NCI-H1417 treated with DMSO at 0.1 percent for 48 hours (cell line): Measurements from ENCODE around the gene ERC2.

Experiments
- DNase-seq: peaks from one replicate; lab custom pipeline; 2025; lab: John Stamatoyannopoulos, UW

ERC2 gene

GRCh38 chr3:55790596-55791350 is 677.5 kb downstream of the ERC2 start:
- no peak for DNase-seq

DNA sequence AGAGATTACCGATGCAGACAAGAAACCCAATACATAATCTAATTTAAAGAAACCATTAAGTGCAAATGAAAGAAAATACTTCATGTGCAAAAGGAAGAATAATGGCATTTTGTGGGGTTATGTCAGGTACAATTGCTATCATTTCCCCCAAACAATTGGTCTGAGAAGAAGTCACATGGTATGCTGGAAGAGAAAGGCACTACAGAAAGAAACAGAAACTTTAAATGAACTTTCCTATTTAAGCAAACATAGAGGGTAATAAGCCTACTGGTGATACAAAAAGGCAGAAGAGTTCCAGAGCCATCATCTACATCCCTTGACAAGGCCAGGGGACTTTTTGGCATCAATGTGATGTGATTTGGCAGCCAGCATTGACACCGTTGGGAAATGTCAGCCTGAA is 678.8 kb downstream of the ERC2 start:
- DNase-seq: no peak

- no peak for DNase-seq
Observed at GRCh38 chr3:55782807-55783206, 685.5 kb downstream of the ERC2 start.

DNA sequence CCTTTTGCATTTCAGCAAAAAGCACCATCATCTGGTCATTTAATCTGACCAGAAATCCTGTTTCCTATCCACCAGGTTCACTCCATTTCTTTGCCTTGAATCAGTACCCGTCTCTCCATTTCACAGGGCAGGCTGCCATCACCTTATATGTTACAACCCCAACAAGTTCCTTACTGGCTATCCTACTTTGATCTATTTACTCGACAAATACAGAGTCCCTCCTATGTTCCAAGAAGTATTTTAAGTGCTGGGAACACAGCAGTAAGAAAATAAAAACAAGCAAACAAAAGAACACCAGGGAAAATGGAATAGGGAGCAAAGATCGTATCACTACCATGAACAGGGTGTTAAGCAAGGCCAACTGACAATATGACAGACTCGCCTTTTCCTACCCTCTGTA is 685.9 kb downstream of the ERC2 start:
- DNase-seq: no peak

DNA sequence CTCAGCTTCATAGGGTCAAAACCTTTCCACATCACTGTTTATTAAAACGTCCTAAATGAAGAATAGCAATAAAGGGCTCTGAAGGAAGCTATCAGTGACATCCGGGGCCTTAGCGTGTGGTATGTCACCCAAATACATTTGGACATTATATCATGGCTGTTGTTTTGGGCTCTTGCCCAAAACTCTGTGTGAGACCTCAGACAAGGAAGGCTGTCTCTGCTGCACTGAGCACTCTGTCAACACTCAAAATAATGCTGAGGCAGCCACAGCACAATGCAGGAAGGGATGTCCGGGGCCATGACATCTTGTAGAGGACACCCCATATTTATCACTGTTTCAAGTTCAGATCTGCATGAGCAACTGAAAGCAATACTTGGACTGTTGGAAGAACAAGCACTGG is 687.4 kb downstream of the ERC2 start:
- DNase-seq: no peak

GRCh38 chr3:55779543-55779942 is 688.7 kb downstream of the ERC2 start:
- no peak for DNase-seq

DNA sequence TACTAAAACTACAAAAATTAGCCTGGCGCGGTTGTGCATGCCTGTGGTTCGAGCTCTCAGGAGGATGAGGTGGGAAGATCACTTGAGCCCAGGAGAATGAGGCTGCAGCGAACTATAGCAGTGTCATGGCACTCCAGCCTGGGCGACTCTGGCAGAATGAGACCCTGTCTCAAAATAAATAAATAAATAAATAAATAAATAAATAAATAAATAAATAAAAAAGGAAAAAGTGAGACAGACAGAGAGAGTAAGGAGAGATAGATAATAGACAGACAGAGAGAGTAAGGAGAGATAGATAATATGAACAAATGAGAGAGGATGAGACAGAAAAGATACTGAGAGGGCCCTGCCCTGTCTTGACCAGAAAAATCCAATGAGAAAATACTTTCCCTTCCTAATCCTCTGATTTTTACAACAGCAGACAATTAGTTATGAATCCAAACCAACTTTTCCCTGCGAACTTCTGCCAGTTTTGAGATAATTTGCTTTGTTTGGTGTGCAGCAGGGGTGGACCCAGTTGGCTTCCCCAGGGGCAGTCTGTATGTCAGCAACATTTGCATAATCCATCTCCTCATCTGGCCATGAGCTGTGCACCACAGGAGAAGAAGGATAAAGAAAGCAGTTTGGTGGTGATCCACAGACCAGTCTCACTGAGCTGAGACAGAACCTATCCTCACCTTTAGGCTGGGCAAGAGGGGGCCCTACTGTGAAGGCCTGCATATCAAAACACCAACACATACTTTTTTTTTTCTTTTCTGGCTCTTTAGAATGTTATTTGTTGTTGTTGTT is 692.7 kb downstream of the ERC2 start:
- DNase-seq: no peak

GRCh38 chr3:55774856-55775255 is 693.4 kb downstream of the ERC2 start:
- no peak for DNase-seq

- DNase-seq: no peak
Observed at GRCh38 chr3:55771503-55771902, 696.8 kb downstream of the ERC2 start.

DNA sequence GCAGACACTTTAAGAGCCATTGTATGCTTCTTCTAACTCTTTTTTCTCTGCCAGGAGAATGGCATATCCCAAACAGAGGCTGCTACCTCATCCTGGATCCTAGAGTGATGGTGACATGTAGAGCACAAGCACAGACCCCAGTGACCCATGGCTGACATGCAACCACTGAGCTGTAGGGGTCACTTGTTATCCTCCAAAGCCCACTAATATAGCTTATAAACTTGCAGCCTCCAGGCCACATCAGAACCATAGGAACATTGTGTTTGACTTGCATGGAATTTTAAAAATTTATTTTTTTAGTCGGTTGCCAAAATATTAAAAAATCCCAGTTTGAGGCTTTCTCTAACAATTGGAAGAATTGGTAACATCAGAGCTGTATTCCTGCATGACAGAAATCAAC is 698.2 kb downstream of the ERC2 start:
- DNase-seq: no peak

DNA sequence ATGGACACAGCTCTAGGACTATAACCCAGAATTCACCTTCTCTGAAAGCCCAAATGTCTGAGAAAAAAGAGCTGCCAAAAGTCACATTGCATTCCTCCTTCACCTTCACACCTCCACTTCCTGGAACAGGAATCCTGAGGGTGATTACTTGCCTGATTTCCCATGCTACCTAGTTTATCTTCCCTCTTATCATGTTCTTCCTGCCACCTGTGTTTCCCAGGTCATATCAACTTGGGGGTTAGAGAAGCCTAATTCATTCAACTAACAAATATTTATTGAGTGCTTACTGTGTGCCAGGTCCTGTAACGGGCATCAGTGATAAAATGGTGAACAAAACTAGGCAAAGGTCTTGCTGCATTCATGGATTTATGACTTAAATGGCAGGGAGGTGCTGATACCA is 701.5 kb downstream of the ERC2 start:
- DNase-seq: no peak

DNA sequence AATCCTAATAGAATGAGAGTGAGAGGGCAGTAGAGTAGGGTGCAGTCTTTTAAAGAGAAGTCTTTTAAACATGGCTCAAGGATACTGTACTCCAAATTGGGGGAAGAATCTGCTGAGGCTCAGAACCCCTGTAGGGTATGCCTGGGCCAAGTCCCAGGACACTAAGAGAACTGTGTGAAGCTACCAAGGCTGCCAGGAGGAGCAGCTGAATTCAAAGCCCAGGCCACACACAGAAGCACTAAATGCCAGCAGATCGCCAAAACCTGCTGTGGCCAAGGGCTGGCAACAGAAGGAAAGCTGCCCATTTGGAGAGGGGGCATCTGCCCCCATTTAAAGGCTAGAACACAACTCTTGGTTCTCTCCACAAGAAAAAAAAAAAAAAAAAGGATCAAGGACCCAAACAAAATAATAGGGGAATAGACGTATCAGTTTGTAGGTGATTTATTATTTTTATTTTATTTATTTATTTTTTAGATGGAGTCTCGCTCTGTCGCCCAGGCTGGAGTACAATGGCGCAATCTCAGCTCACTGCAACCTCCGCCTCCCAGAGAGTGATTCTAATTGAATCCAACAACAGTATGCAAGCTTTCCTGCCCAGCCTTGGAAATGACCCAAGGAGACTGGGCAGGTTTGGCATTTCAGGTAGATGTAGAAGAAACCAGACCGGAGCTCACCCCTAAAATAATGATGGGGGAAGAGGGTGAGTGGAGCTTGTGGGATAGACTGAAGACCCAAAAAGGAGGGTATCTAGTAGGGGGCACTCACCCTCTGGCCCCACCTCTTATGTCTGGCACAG is 702.2 kb downstream of the ERC2 start:
- DNase-seq: no peak

DNA sequence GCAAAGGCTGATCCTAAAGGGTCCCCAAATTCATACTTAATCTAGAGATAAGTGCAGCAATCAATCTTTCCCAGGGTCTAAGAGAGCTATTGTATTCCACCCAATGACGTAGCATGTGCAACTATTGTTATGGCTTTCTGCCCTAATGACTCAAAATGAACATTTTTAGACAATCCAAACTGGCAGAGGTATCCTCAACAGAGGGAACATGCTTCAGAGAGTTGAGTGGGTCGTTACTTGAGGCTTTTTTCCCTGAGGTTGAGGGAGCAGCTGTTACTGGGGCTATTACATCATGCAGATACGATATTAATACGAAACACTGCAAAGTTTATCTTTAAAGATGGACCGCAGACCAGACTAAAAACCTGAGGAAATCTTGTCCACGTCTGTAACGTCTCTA is 702.9 kb downstream of the ERC2 start:
- DNase-seq: no peak

- DNase-seq: no peak
Observed at GRCh38 chr3:55756976-55757375, 711.3 kb downstream of the ERC2 start.

DNA sequence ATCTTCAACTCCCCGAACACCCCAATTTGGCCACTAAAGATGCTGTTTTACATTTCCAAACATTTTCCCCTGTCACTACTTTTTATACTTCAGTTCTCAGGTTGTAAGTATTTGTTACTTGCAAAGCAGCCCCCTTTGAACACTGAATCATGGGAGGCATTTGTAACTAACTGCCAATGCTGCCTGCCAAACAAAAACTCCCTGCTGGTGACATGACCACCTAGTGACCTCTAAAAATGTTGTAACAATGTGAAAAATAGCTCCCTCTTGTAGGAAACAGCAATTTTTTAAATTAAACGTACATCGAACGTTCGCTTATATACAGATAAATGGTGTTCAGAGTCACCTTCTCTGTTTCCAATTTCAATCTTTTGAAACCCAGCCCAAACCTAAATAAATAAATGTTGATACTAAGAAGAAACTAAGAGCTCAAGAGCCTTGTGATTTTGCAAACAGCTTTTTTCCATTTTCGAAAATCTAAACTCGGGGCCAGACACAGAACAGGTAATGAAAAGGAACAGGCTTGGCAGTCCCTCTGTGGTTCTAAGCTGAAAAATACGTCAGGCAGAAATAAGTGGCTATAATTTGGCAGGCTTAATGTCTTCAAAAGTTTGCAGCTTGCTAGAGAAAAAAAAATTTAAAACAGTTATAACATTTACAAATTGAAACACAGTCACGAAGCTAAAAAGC is 712.6 kb downstream of the ERC2 start:
- no peak for DNase-seq

- DNase-seq: no peak
Observed at GRCh38 chr3:55752911-55753310, 715.4 kb downstream of the ERC2 start.

- DNase-seq: no peak
Observed at GRCh38 chr3:55751730-55752129, 716.5 kb downstream of the ERC2 start.

DNA sequence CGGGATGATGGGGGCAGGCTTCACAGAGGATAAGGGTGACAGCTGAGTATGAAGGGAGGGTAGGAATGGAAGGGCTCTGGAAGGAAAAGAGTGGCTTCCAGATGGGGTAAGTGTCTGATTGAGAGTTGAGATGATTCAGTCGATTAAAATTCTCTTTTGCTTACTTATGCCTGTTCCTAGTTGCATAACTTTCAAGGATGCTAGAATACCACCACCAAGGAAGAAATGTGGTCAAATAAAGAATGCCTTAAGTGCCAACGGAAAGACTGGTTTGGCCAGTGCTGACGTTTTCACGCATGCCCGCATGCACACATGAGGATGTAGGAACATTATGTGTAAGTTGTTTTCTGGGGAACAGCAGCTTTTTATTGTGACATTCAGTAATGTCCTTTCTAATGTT is 717.7 kb downstream of the ERC2 start:
- DNase-seq: no peak

DNA sequence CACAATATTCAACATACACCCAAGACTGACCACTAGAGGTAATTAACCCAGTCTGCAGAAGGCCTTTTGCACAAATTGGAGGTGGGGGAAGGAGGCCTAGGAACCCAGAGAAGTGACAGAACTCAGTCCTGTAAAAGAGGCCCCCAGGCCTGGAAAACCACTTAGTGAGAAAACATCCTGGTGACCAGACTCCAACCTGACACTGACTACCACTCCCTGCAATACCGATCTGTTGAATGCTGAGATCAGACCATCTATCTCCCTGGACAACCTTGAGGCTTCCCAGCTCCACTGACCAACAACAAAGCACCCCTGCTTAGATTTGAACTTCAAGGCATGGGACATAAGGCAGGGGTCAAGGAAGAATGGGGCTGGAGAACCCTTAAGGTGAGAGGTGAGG is 719.2 kb downstream of the ERC2 start:
- no peak for DNase-seq

DNA sequence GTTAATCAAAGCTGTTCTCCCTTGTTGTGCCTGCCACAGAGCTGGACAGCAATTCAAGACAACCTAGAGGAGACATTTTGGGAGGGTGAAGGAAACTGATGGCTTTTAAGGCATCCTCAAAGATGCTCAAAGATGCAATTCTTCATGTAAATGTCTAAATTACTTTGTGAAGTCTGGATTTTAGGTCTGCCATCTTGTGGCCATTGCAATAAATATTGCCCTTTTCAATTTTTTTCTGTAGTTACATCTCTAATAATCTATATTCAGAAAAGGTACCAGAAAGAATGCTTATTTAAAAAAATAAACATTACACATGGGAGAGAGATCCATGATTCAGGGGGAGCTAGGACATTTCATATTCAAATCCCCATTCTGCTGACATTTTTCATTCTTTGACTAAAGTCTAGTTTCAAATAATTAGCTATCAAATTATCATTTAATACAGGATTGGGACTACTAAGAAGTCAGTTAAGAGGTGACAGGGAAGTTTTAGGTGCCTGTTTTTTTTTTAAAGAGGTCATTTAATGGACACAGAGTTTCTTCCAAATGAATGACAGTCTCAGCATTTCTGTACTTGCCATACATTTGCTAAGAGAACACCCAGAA is 721.4 kb downstream of the ERC2 start:
- DNase-seq: no peak

GRCh38 chr3:55742832-55743136 is 725.5 kb downstream of the ERC2 start:
- no peak for DNase-seq
